ENCODE measurements around the gene HADH. TPM values are rescaled to one million over a fixed set of nuclear protein-coding genes. Genes with fewer than 3 reads are reported as not detected.
"Not testable (repeated sequence)": the region's sequence is repeated elsewhere in the genome, so short reads cannot be mapped to it uniquely, and the experiment has no call there.

HADH gene
- total RNA-seq, 1 experiment from 2014 or later: 41.6 TPM

- H3K36me3 ChIP-seq (ENCODE audit: insufficient read depth, low read length); H3K4me2 ChIP-seq (ENCODE audit: low read depth, low read length, poor library complexity, severe bottlenecking); H3K4me1 ChIP-seq (ENCODE audit: low read length); H4K20me1 ChIP-seq (ENCODE audit: insufficient read depth, low read depth, low read length); H2AFZ ChIP-seq (ENCODE audit: low read length); H3K27ac ChIP-seq (ENCODE audit: low read length); H3K9me3 ChIP-seq (ENCODE audit: low read length); H3K9me2 ChIP-seq (replicated peaks; ENCODE audit: insufficient read depth, low read length); H3K4me3 ChIP-seq (ENCODE audit: low read length); H3K9ac ChIP-seq (ENCODE audit: low read length); H3K27me3 ChIP-seq (ENCODE audit: low read length); H3K79me2 ChIP-seq (ENCODE audit: low read length); DNase-seq: not testable (repeated sequence)
Observed at GRCh38 chr4:108050166-108051111, 60.8 kb downstream of the HADH start.

- Histone ChIP-seq H3K36me3 (ENCODE audit: insufficient read depth, low read length) (no peaks in the 10 kb centered on the region), H3K79me2 (ENCODE audit: low read length) (no peaks in the 10 kb centered on the region), H4K20me1 (ENCODE audit: insufficient read depth, low read depth, low read length) (no peaks in the 10 kb centered on the region), H3K4me3 (ENCODE audit: low read length) (no peak overlapping the region), H3K4me1 (ENCODE audit: low read length) (no peaks in the 10 kb centered on the region), H3K4me2 (ENCODE audit: low read depth, low read length, poor library complexity, severe bottlenecking) (no peak overlapping the region), H3K27ac (ENCODE audit: low read length) (no peak overlapping the region), H2AFZ (ENCODE audit: low read length) (no peak overlapping the region), H3K9ac (ENCODE audit: low read length) (no peak overlapping the region), H3K9me2 (replicated peaks; ENCODE audit: insufficient read depth, low read length) (no peaks in the 10 kb centered on the region), H3K27me3 (ENCODE audit: low read length) (no peaks in the 10 kb centered on the region), H3K9me3 (ENCODE audit: low read length) (no peaks in the 10 kb centered on the region)
- no peak for DNase-seq
Observed at GRCh38 chr4:108051343-108051742, 61.7 kb downstream of the HADH start.

- Histone ChIP-seq H3K9ac (ENCODE audit: low read length) (no peak overlapping the region), H3K9me3 (ENCODE audit: low read length) (no peaks in the 10 kb centered on the region), H3K9me2 (replicated peaks; ENCODE audit: insufficient read depth, low read length) (no peaks in the 10 kb centered on the region), H3K4me1 (ENCODE audit: low read length) (no peaks in the 10 kb centered on the region), H3K27ac (ENCODE audit: low read length) (no peak overlapping the region), H3K36me3 (ENCODE audit: insufficient read depth, low read length) (no peaks in the 10 kb centered on the region), H4K20me1 (ENCODE audit: insufficient read depth, low read depth, low read length) (no peaks in the 10 kb centered on the region), H3K4me3 (ENCODE audit: low read length) (no peak overlapping the region), H3K79me2 (ENCODE audit: low read length) (no peaks in the 10 kb centered on the region), H3K27me3 (ENCODE audit: low read length) (no peaks in the 10 kb centered on the region), H2AFZ (ENCODE audit: low read length) (no peak overlapping the region), H3K4me2 (ENCODE audit: low read depth, low read length, poor library complexity, severe bottlenecking) (no peak overlapping the region)
- DNase-seq: no peak
Observed at GRCh38 chr4:108052558-108053120, 63.0 kb downstream of the HADH start.

- no peak overlapping the region for H3K27ac ChIP-seq (ENCODE audit: low read length)
- no peak overlapping the region for H3K9ac ChIP-seq (ENCODE audit: low read length)
- no peaks in the 10 kb centered on the region for H3K9me3 ChIP-seq (ENCODE audit: low read length)
- no peaks in the 10 kb centered on the region for H3K36me3 ChIP-seq (ENCODE audit: insufficient read depth, low read length)
- no peaks in the 10 kb centered on the region for H3K9me2 ChIP-seq (replicated peaks; ENCODE audit: insufficient read depth, low read length)
- H3K4me3 ChIP-seq (ENCODE audit: low read length): no peak overlapping the region
- no peaks in the 10 kb centered on the region for H3K79me2 ChIP-seq (ENCODE audit: low read length)
- no peaks in the 10 kb centered on the region for H3K4me1 ChIP-seq (ENCODE audit: low read length)
- no peak for DNase-seq
- no peak overlapping the region for H2AFZ ChIP-seq (ENCODE audit: low read length)
- no peaks in the 10 kb centered on the region for H4K20me1 ChIP-seq (ENCODE audit: insufficient read depth, low read depth, low read length)
- no peak overlapping the region for H3K4me2 ChIP-seq (ENCODE audit: low read depth, low read length, poor library complexity, severe bottlenecking)
- no peaks in the 10 kb centered on the region for H3K27me3 ChIP-seq (ENCODE audit: low read length)
Observed at GRCh38 chr4:108053251-108053711, 63.6 kb downstream of the HADH start.

- no peaks in the 10 kb centered on the region for H4K20me1 ChIP-seq (ENCODE audit: insufficient read depth, low read depth, low read length)
- no peaks in the 10 kb centered on the region for H3K79me2 ChIP-seq (ENCODE audit: low read length)
- H3K9ac ChIP-seq (ENCODE audit: low read length): no peak overlapping the region
- DNase-seq: no peak
- no peaks in the 10 kb centered on the region for H3K9me3 ChIP-seq (ENCODE audit: low read length)
- no peak overlapping the region for H3K4me3 ChIP-seq (ENCODE audit: low read length)
- no peak overlapping the region for H2AFZ ChIP-seq (ENCODE audit: low read length)
- H3K27ac ChIP-seq (ENCODE audit: low read length): no peak overlapping the region
- H3K36me3 ChIP-seq (ENCODE audit: insufficient read depth, low read length): no peaks in the 10 kb centered on the region
- no peaks in the 10 kb centered on the region for H3K9me2 ChIP-seq (replicated peaks; ENCODE audit: insufficient read depth, low read length)
- H3K4me1 ChIP-seq (ENCODE audit: low read length): no peaks in the 10 kb centered on the region
- H3K27me3 ChIP-seq (ENCODE audit: low read length): no peaks in the 10 kb centered on the region
- no peak overlapping the region for H3K4me2 ChIP-seq (ENCODE audit: low read depth, low read length, poor library complexity, severe bottlenecking)
Observed at GRCh38 chr4:108054025-108054638, 64.4 kb downstream of the HADH start.

- Histone ChIP-seq H3K9me2 (replicated peaks; ENCODE audit: insufficient read depth, low read length) (no peaks in the 10 kb centered on the region), H3K4me1 (ENCODE audit: low read length) (no peaks in the 10 kb centered on the region), H2AFZ (ENCODE audit: low read length) (no peak overlapping the region), H3K4me3 (ENCODE audit: low read length) (no peak overlapping the region), H3K9ac (ENCODE audit: low read length) (no peak overlapping the region), H3K4me2 (ENCODE audit: low read depth, low read length, poor library complexity, severe bottlenecking) (no peak overlapping the region), H3K9me3 (ENCODE audit: low read length) (no peaks in the 10 kb centered on the region), H3K27me3 (ENCODE audit: low read length) (no peaks in the 10 kb centered on the region), H3K79me2 (ENCODE audit: low read length) (no peaks in the 10 kb centered on the region), H3K36me3 (ENCODE audit: insufficient read depth, low read length) (no peaks in the 10 kb centered on the region), H3K27ac (ENCODE audit: low read length) (no peak overlapping the region), H4K20me1 (ENCODE audit: insufficient read depth, low read depth, low read length) (no peaks in the 10 kb centered on the region)
- DNase-seq: no peak
Observed at GRCh38 chr4:108055787-108056186, 66.1 kb downstream of the HADH start.

- H3K4me1 ChIP-seq (ENCODE audit: low read length): no peaks in the 10 kb centered on the region
- H3K9ac ChIP-seq (ENCODE audit: low read length): no peak overlapping the region
- H2AFZ ChIP-seq (ENCODE audit: low read length): no peak overlapping the region
- H3K4me2 ChIP-seq (ENCODE audit: low read depth, low read length, poor library complexity, severe bottlenecking): no peak overlapping the region
- no peaks in the 10 kb centered on the region for H3K36me3 ChIP-seq (ENCODE audit: insufficient read depth, low read length)
- no peak overlapping the region for H3K27ac ChIP-seq (ENCODE audit: low read length)
- H3K9me3 ChIP-seq (ENCODE audit: low read length): no peaks in the 10 kb centered on the region
- H3K27me3 ChIP-seq (ENCODE audit: low read length): no peaks in the 10 kb centered on the region
- H4K20me1 ChIP-seq (ENCODE audit: insufficient read depth, low read depth, low read length): no peaks in the 10 kb centered on the region
- no peaks in the 10 kb centered on the region for H3K79me2 ChIP-seq (ENCODE audit: low read length)
- DNase-seq: no peak
- H3K4me3 ChIP-seq (ENCODE audit: low read length): no peak overlapping the region
- H3K9me2 ChIP-seq (replicated peaks; ENCODE audit: insufficient read depth, low read length): no peaks in the 10 kb centered on the region
Observed at GRCh38 chr4:108056418-108056817, 66.7 kb downstream of the HADH start.

- Histone ChIP-seq H2AFZ (ENCODE audit: low read length) (no peak overlapping the region), H3K79me2 (ENCODE audit: low read length) (no peaks in the 10 kb centered on the region), H3K36me3 (ENCODE audit: insufficient read depth, low read length) (no peaks in the 10 kb centered on the region), H3K9ac (ENCODE audit: low read length) (no peak overlapping the region), H4K20me1 (ENCODE audit: insufficient read depth, low read depth, low read length) (no peaks in the 10 kb centered on the region), H3K9me3 (ENCODE audit: low read length) (no peaks in the 10 kb centered on the region), H3K27me3 (ENCODE audit: low read length) (no peaks in the 10 kb centered on the region), H3K4me2 (ENCODE audit: low read depth, low read length, poor library complexity, severe bottlenecking) (no peak overlapping the region), H3K4me1 (ENCODE audit: low read length) (no peaks in the 10 kb centered on the region), H3K27ac (ENCODE audit: low read length) (no peak overlapping the region), H3K4me3 (ENCODE audit: low read length) (no peak overlapping the region), H3K9me2 (replicated peaks; ENCODE audit: insufficient read depth, low read length) (no peaks in the 10 kb centered on the region)
- no peak for DNase-seq
Observed at GRCh38 chr4:108058685-108059440, 69.2 kb downstream of the HADH start.
